IMR-90 (cell line): ENCODE data around the gene PRKN. TPM values are rescaled to one million over a fixed set of nuclear protein-coding genes. Genes with fewer than 3 reads are reported as not detected.

Experiments used
- ATAC-seq: fragments of 200-7000 bp; cut with Tn5 transposase; 2 replicates; pipeline ENCODE4 v1.9.1; 2020; ENCODE audit warnings: low read depth, mild to moderate bottlenecking, moderate library complexity
- BruUV-seq: library from RNA; stranded (reverse); fragments of 400-500 nt; replicated peaks from 2 replicates; lab custom pipeline; 2021; lab: Mats Ljungman, UMichigan
- CTCF ChIA-PET: fragments of 300-600 bp; formaldehyde crosslinking; extraction: SDS; loops from one replicate; lab custom pipeline; 2021; ENCODE audit warnings: antibody characterized with exemption; lab: Yijun Ruan, JAX
- POLR2A ChIA-PET: fragments of 300-600 bp; sonication (Branson Sonifier 250); formaldehyde crosslinking; loops from one replicate; lab custom pipeline; 2022; ENCODE audit warnings: antibody characterized with exemption; ENCODE audit not compliant: unreplicated experiment; lab: Charles Lee
- DNase-seq: peaks from one replicate; pipeline ENCODE4 v3.0.0; 2013
- H2AFZ ChIP-seq: replicated peaks from 2 replicates; pipeline ENCODE3; 2013; ENCODE audit warnings: low read length, mild to moderate bottlenecking; ENCODE audit not compliant: poor library complexity
- H2AK5ac ChIP-seq: 2 replicates; pipeline ENCODE4 v1.6.1; 2013; ENCODE audit warnings: low read depth, low read length, inconsistent platforms
- H2AK9ac ChIP-seq: replicated peaks from 2 replicates; pipeline ENCODE3; 2013; ENCODE audit warnings: mild to moderate bottlenecking, low read depth, low read length, moderate library complexity; ENCODE audit not compliant: poor library complexity
- H2BK120ac ChIP-seq: 2 replicates; pipeline ENCODE4 v1.6.1; 2013; ENCODE audit warnings: low read depth, low read length, inconsistent platforms
- H2BK15ac ChIP-seq: 3 replicates; pipeline ENCODE4 v1.6.1; 2013; ENCODE audit warnings: low read depth, low read length, inconsistent platforms
- H2BK20ac ChIP-seq: 2 replicates; pipeline ENCODE4 v1.6.1; 2013; ENCODE audit warnings: low read depth, mild to moderate bottlenecking, inconsistent platforms, low read length, moderate library complexity
- H2BK5ac ChIP-seq: 2 replicates; pipeline ENCODE4 v1.6.1; 2013; ENCODE audit warnings: mild to moderate bottlenecking, low read depth, low read length, inconsistent platforms; ENCODE audit not compliant: poor library complexity, severe bottlenecking
- H3K14ac ChIP-seq: replicated peaks from 2 replicates; pipeline ENCODE4 v1.6.1; 2013; ENCODE audit warnings: low read depth, low read length, inconsistent platforms
- H3K18ac ChIP-seq: 2 replicates; pipeline ENCODE4 v1.6.1; 2013; ENCODE audit warnings: low read depth, low read length, control low read depth
- H3K23ac ChIP-seq: 2 replicates; pipeline ENCODE4 v1.6.1; 2013; ENCODE audit warnings: low read depth, low read length, inconsistent platforms
- H3K27ac ChIP-seq: 2 replicates; pipeline ENCODE4 v1.5.1; 2013; ENCODE audit warnings: mild to moderate bottlenecking, control low read depth, low read length; ENCODE audit not compliant: insufficient read depth
- H3K27me3 ChIP-seq: 2 replicates; pipeline ENCODE4 v1.6.1; 2013; ENCODE audit warnings: low read length; ENCODE audit not compliant: control insufficient read depth, insufficient read depth
- H3K36me3 ChIP-seq: 2 replicates; pipeline ENCODE4 v1.6.1; 2013; ENCODE audit warnings: low read length, mixed read lengths; ENCODE audit not compliant: control insufficient read depth, insufficient read depth
- H3K4ac ChIP-seq: 2 replicates; pipeline ENCODE4 v1.6.1; 2013; ENCODE audit warnings: low read depth, low read length, inconsistent platforms
- H3K4me1 ChIP-seq: 2 replicates; pipeline ENCODE4 v1.6.1; 2013; ENCODE audit warnings: low read length, mixed read lengths; ENCODE audit not compliant: control insufficient read depth, insufficient read depth
- H3K4me2 ChIP-seq: 2 replicates; pipeline ENCODE4 v1.6.1; 2013; ENCODE audit warnings: low read depth, mild to moderate bottlenecking, control low read depth, low read length, moderate library complexity
- H3K4me3 ChIP-seq: 2 replicates; pipeline ENCODE4 v1.5.1; 2013; ENCODE audit warnings: low read depth, mild to moderate bottlenecking, control low read depth, low read length, moderate library complexity; ENCODE audit not compliant: insufficient read depth
- H3K56ac ChIP-seq: 2 replicates; pipeline ENCODE4 v1.6.1; 2013; ENCODE audit warnings: low read length, inconsistent platforms; ENCODE audit not compliant: insufficient read depth; ENCODE audit errors: extremely low read depth
- H3K79me1 ChIP-seq, 2 experiments: 2 replicates each; pipeline ENCODE4 v1.6.1; 2013; ENCODE audit warnings: low read length in 2 of 2, inconsistent platforms in 1 of 2, low read depth in 1 of 2
- H3K9ac ChIP-seq: 2 replicates; pipeline ENCODE4 v1.6.1; 2013; ENCODE audit warnings: low read depth, low read length, control low read depth
- H3K9me1 ChIP-seq: 2 replicates; pipeline ENCODE4 v1.6.1; 2013; ENCODE audit warnings: low read length, inconsistent platforms; ENCODE audit not compliant: insufficient read depth
- H3K9me3 ChIP-seq: 2 replicates; pipeline ENCODE4 v1.6.1; 2013; ENCODE audit warnings: low read length; ENCODE audit not compliant: control insufficient read depth, insufficient read depth
- H4K20me1 ChIP-seq: 2 replicates; pipeline ENCODE4 v1.6.1; 2013; ENCODE audit warnings: low read length, inconsistent platforms; ENCODE audit not compliant: insufficient read depth
- H4K5ac ChIP-seq: 2 replicates; pipeline ENCODE4 v1.6.1; 2013; ENCODE audit warnings: mild to moderate bottlenecking, low read depth, low read length, control low read depth
- H4K8ac ChIP-seq, 2 experiments: 2 replicates each; pipeline ENCODE4 v1.6.1; 2013; ENCODE audit warnings: low read depth in 2 of 2, low read length in 2 of 2, control low read depth in 1 of 2, inconsistent platforms in 1 of 2
- H4K91ac ChIP-seq: 2 replicates; pipeline ENCODE4 v1.6.1; 2013; ENCODE audit warnings: low read depth, low read length, inconsistent platforms; ENCODE audit not compliant: insufficient read depth
- CHD1 ChIP-seq: IDR thresholded peaks from 2 replicates; pipeline ENCODE4 v1.6.1; 2012; ENCODE audit warnings: low read depth, low read length, improper control_type of control experiment
- RAD21 ChIP-seq: IDR thresholded peaks from 2 replicates; pipeline ENCODE4 v1.6.1; 2012; ENCODE audit warnings: low read length, improper control_type of control experiment
- WGBS, 2 experiments: methylation state at CpG; one replicate each; pipeline versions ENCODE4 v1.1.5 to v1.1.7; 2013; ENCODE audit warnings: missing lambda C conversion rate in 2 of 2; ENCODE audit not compliant: insufficient read length in 1 of 2; ENCODE audit errors: extremely low coverage in 2 of 2; 5-methylcytosine and 5-hydroxymethylcytosine counted together
- dilution Hi-C: fragments of 300-500 bp; cut with HindIII; formaldehyde crosslinking; loops from one replicate; pipeline ENCODE4 v1.14.3; 2018; ENCODE audit warnings: low sequenced_read_pairs; ENCODE audit not compliant: unreplicated experiment
- in situ Hi-C: fragments of 300-500 bp; cut with MboI; formaldehyde crosslinking; loops from 3 replicates; pipeline ENCODE4 v1.14.3; 2019; ENCODE audit warnings: low sequenced_read_pairs, inconsistent platforms, mixed read lengths
- intact Hi-C: fragments of 100-400 bp; cut with micrococcal nuclease; formaldehyde crosslinking; loops from 2 replicates; pipeline ENCODE4 v1.10.0; 2022
- polyA plus RNA-seq, 3 experiments: library from polyadenylated mRNA; depleted of rRNA; stranded (reverse); fragments of >200 nt; gene quantifications; 2 replicates each; pipeline ENCODE4 v1.2.3, GENCODE V29; 2012; ENCODE audit warnings: low replicate concordance in 1 of 3
- total RNA-seq: library from RNA; depleted of rRNA; stranded (reverse); fragments of >200 nt; gene quantifications from 2 replicates; pipeline ENCODE4 v1.2.3, GENCODE V29; 2012

The PRKN gene
- total and polyA plus RNA-seq, 2 of the 4 experiments (the other 2 are of a cell fraction): 0.15 to 0.18 TPM

DNA sequence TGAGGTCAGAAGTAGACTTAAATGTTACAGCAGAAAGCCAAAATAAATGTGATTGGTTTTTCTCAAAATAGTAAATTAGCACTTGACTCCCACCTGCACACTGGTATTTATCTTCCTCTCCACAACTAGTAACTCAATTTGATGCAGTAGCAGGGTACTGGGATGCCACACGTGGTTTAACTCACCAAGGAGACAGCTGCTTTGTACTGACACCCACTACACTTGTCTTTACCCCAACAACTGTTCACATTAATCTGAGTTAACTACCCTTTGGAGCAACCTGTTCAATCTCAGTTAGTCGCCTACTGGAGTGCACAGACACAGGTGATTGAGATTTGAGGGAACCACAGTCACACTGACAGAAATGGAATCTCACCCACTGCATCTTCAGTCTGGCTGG is 242.1 kb downstream of the PRKN start:
- Histone ChIP-seq H2BK20ac (no peak overlapping the region), H2AK5ac (no peak overlapping the region), H3K4ac (no peak overlapping the region), H3K14ac (no peak overlapping the region), H4K5ac (no peak overlapping the region), H2BK5ac (no peak overlapping the region), H3K4me1 (no peaks in the 10 kb centered on the region), H3K9me3 (peaks cover 15% of the 10 kb centered on the region), H3K4me2 (no peak overlapping the region), H3K27ac (no peak overlapping the region), H3K27me3 (no peaks in the 10 kb centered on the region), H2AK9ac (no peak overlapping the region), H3K18ac (no peak overlapping the region), H2BK120ac (no peak overlapping the region), H4K8ac (no peak overlapping the region), H3K79me1 (no peaks in the 10 kb centered on the region), H3K36me3 (no peaks in the 10 kb centered on the region), H2BK15ac (no peak overlapping the region), H2AFZ (no peak overlapping the region), H3K4me3 (no peak overlapping the region), H4K91ac (no peak overlapping the region), H3K23ac (no peak overlapping the region), H3K9ac (no peak overlapping the region), H3K56ac (no peak overlapping the region), H3K9me1 (no peaks in the 10 kb centered on the region), H4K20me1 (no peaks in the 10 kb centered on the region)
- no peak for ATAC-seq
- TF ChIP-seq CHD1 (no peak), RAD21 (no peak)
- CTCF ChIA-PET: no interaction called here
- no peak for DNase-seq
- in situ Hi-C loops (no loop called here), dilution Hi-C loops (no loop called here), intact Hi-C loops (no loop called here)
- POLR2A ChIA-PET: interaction anchor here (0.6 kb wide), 1 partner anchor 21 kb away, joined by 3 read pairs; no protein-coding TSS in a partner anchor
- WGBS, 2 experiments: no CpG with 5 or more reads among the region's 2 CpGs
- no TSS peak for BruUV-seq
